ENCODE measurements around the gene ZNF441. TPM values are rescaled to one million over a fixed set of nuclear protein-coding genes. Genes with fewer than 3 reads are reported as not detected.

The ZNF441 gene
- total RNA-seq, 1 donor from 2014 or later: not detected

DNA sequence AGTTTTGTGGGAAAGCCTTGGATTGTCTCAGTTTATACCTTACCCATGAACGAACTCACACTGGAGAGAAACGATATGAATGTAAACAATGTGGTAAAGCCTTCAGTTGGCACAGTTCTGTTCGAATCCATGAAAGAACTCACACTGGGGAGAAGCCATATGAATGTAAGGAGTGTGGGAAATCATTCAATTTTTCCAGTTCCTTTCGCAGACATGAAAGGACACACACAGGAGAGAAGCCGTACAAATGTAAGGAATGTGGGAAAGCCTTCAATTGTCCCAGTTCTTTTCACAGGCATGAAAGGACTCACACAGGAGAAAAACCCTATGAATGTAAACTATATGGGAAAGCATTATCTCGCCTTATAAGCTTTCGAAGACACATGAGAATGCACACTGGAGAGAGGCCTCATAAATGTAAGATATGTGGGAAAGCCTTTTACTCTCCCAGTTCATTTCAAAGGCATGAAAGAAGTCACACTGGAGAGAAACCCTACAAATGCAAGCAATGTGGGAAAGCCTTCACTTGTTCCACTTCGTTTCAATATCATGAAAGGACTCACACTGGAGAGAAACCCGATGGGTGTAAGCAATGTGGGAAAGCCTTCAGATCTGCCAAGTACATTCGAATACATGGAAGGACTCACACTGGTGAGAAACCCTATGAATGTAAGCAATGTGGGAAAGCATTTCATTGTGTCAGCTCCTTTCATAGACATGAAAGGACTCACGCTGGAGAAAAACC is 39.7 kb downstream of the ZNF441 start:
- TF ChIP-seq, protein P1, sequence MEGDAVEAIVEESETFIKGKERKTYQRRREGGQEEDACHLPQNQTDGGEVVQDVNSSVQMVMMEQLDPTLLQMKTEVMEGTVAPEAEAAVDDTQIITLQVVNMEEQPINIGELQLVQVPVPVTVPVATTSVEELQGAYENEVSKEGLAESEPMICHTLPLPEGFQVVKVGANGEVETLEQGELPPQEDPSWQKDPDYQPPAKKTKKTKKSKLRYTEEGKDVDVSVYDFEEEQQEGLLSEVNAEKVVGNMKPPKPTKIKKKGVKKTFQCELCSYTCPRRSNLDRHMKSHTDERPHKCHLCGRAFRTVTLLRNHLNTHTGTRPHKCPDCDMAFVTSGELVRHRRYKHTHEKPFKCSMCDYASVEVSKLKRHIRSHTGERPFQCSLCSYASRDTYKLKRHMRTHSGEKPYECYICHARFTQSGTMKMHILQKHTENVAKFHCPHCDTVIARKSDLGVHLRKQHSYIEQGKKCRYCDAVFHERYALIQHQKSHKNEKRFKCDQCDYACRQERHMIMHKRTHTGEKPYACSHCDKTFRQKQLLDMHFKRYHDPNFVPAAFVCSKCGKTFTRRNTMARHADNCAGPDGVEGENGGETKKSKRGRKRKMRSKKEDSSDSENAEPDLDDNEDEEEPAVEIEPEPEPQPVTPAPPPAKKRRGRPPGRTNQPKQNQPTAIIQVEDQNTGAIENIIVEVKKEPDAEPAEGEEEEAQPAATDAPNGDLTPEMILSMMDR (IDR thresholded peaks at IDR 0.05; ENCODE audit: insufficient read depth, low read depth, low read length): no peak
- TF ChIP-seq EZH2 (IDR thresholded peaks at IDR 0.05; ENCODE audit: insufficient read depth, low read length): no peak
- Mint-ChIP-seq H3K36me3 (ENCODE audit: low read depth, unreplicated experiment) (peaks cover 3% of the 10 kb centered on the region), H3K4me1 (ENCODE audit: low read depth, unreplicated experiment) (no peaks in the 10 kb centered on the region), H3K27ac (ENCODE audit: unreplicated experiment) (no peak overlapping the region), H3K4me3 (ENCODE audit: unreplicated experiment) (no peak overlapping the region), H3K9me3 (ENCODE audit: unreplicated experiment) (peaks cover 26% of the 10 kb centered on the region), H3K27me3 (ENCODE audit: low read depth, unreplicated experiment) (no peaks in the 10 kb centered on the region)
- Histone ChIP-seq H3K27ac (ENCODE audit: low read depth, low read length) (no peak overlapping the region), H3K4me1 (ENCODE audit: insufficient read depth, low read length) (no peaks in the 10 kb centered on the region), H3K9ac (ENCODE audit: low read length) (no peak overlapping the region), H3K4me2 (ENCODE audit: low read length) (no peak overlapping the region), H3K27me3 (ENCODE audit: insufficient read depth, low read length) (no peaks in the 10 kb centered on the region), H3K4me3 (ENCODE audit: insufficient read depth, low read depth, low read length) (no peak overlapping the region), H3K36me3 (ENCODE audit: insufficient read depth, low read length) (peaks cover 4% of the 10 kb centered on the region), H3K9me3 (ENCODE audit: insufficient read depth, low read depth, low read length) (peaks cover 42% of the 10 kb centered on the region), H2AFZ (ENCODE audit: low read depth, low read length) (no peak overlapping the region), H3K79me2 (ENCODE audit: insufficient read depth, low read length) (no peaks in the 10 kb centered on the region), H4K20me1 (ENCODE audit: insufficient read depth, low read length) (no peaks in the 10 kb centered on the region)
- no peak for DNase-seq (ENCODE audit: low read depth)
- no peak for FAIRE-seq

DNA sequence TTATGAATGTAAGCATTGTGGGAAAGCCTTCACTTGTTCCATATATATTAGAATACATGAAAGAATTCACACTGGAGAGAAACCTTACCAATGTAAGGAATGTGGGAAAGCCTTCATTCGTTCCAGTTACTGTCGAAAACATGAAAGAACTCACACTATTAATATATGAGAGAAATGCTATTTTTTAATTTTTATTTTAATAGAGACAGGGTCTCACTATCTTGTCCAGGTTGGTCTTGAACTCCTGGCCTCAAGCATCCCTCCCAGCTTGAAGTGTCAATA is 40.2 kb downstream of the ZNF441 start:
- H3K4me2 ChIP-seq (ENCODE audit: low read length): no peak overlapping the region

DNA sequence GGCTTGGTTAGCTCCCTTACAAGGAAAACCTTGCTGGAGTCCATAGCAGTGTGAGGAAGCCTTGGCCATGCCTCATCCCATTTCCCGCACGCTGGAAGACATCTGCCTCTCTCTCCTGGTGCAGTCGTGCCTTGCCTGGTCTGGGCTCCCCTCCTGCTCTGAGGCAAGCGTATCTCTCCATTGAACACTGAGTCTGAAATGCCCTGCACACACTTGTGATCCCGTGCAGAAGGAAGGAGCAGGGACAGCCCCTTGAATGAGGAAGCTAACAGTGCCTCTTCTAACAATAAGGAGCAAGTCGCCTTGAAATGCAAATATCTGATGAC is 46.9 kb downstream of the ZNF441 start:
- H3K4me1 Mint-ChIP-seq (ENCODE audit: low read depth, unreplicated experiment): no peaks in the 10 kb centered on the region
- TF ChIP-seq, protein P1 (IDR thresholded peaks at IDR 0.05; ENCODE audit: insufficient read depth, low read depth, low read length): no peak
- TF ChIP-seq EZH2 (IDR thresholded peaks at IDR 0.05; ENCODE audit: insufficient read depth, low read length): no peak
- H3K9me3 Mint-ChIP-seq (ENCODE audit: unreplicated experiment): peaks cover 35% of the 10 kb centered on the region
- FAIRE-seq: no peak
- Histone ChIP-seq H3K4me1 (ENCODE audit: insufficient read depth, low read length) (peaks cover 5% of the 10 kb centered on the region), H3K27me3 (ENCODE audit: insufficient read depth, low read length) (no peaks in the 10 kb centered on the region), H3K4me3 (ENCODE audit: insufficient read depth, low read depth, low read length) (peak overlapping the region; percentile 86), H3K9ac (ENCODE audit: low read length) (peak overlapping the region; percentile 85), H3K9me3 (ENCODE audit: insufficient read depth, low read depth, low read length) (peaks cover 4% of the 10 kb centered on the region), H2AFZ (ENCODE audit: low read depth, low read length) (peak overlapping the region; percentile 99), H3K27ac (ENCODE audit: low read depth, low read length) (no peak overlapping the region), H3K79me2 (ENCODE audit: insufficient read depth, low read length) (peaks cover 16% of the 10 kb centered on the region), H3K4me2 (ENCODE audit: low read length) (peak overlapping the region; percentile 95), H4K20me1 (ENCODE audit: insufficient read depth, low read length) (no peaks in the 10 kb centered on the region), H3K36me3 (ENCODE audit: insufficient read depth, low read length) (no peaks in the 10 kb centered on the region)
- H3K36me3 Mint-ChIP-seq (ENCODE audit: low read depth, unreplicated experiment): peaks cover 2% of the 10 kb centered on the region
- H3K27me3 Mint-ChIP-seq (ENCODE audit: low read depth, unreplicated experiment): no peaks in the 10 kb centered on the region
- H3K4me3 Mint-ChIP-seq (ENCODE audit: unreplicated experiment): no peak overlapping the region
- H3K27ac Mint-ChIP-seq (ENCODE audit: unreplicated experiment): no peak overlapping the region
- no peak for DNase-seq (ENCODE audit: low read depth)

More for the DNA sequence above, 40.2 kb downstream of the ZNF441 start:
- Mint-ChIP-seq H3K27ac (ENCODE audit: unreplicated experiment) (no peak overlapping the region), H3K4me3 (ENCODE audit: unreplicated experiment) (no peak overlapping the region), H3K36me3 (ENCODE audit: low read depth, unreplicated experiment) (peaks cover 3% of the 10 kb centered on the region), H3K9me3 (ENCODE audit: unreplicated experiment) (peaks cover 26% of the 10 kb centered on the region), H3K27me3 (ENCODE audit: low read depth, unreplicated experiment) (no peaks in the 10 kb centered on the region), H3K4me1 (ENCODE audit: low read depth, unreplicated experiment) (no peaks in the 10 kb centered on the region)
- Histone ChIP-seq H3K27ac (ENCODE audit: low read depth, low read length) (no peak overlapping the region), H3K4me3 (ENCODE audit: insufficient read depth, low read depth, low read length) (no peak overlapping the region), H3K9me3 (ENCODE audit: insufficient read depth, low read depth, low read length) (peaks cover 38% of the 10 kb centered on the region), H4K20me1 (ENCODE audit: insufficient read depth, low read length) (no peaks in the 10 kb centered on the region), H3K4me1 (ENCODE audit: insufficient read depth, low read length) (no peaks in the 10 kb centered on the region), H3K9ac (ENCODE audit: low read length) (no peak overlapping the region), H2AFZ (ENCODE audit: low read depth, low read length) (no peak overlapping the region), H3K36me3 (ENCODE audit: insufficient read depth, low read length) (peaks cover 4% of the 10 kb centered on the region), H3K27me3 (ENCODE audit: insufficient read depth, low read length) (no peaks in the 10 kb centered on the region), H3K79me2 (ENCODE audit: insufficient read depth, low read length) (no peaks in the 10 kb centered on the region)
- no peak for FAIRE-seq
- no peak for DNase-seq (ENCODE audit: low read depth)
- TF ChIP-seq, protein P1 (IDR thresholded peaks at IDR 0.05; ENCODE audit: insufficient read depth, low read depth, low read length): no peak
- no peak for TF ChIP-seq EZH2 (IDR thresholded peaks at IDR 0.05; ENCODE audit: insufficient read depth, low read length)

Data from astrocyte (in vitro differentiated cells and primary cell).